Left renal cortex interstitium (tissue), 4 donors: Measurements from ENCODE around the gene NRBF2. TPM values are rescaled to one million over a fixed set of nuclear protein-coding genes. Genes with fewer than 3 reads are reported as not detected.
"Not testable (repeated sequence)": the region's sequence is repeated elsewhere in the genome, so short reads cannot be mapped to it uniquely, and the experiment has no call there.

Experiments used
- DNase-seq, 4 donors: peaks; one replicate each; pipeline ENCODE4 v3.0.0-alpha.2; 2013; ENCODE audit warnings: low read depth in 4 of 4, low spot score in 2 of 4, missing footprints in 1 of 4
- polyA plus RNA-seq, 4 donors: library from polyadenylated mRNA; unstranded; fragments of 120-200 nt; gene quantifications; one replicate each; pipeline ENCODE4 v1.2.1, GENCODE V29; 2013; ENCODE audit not compliant: insufficient read length in 4 of 4

The NRBF2 gene
- 10 to 100 TPM; 22.3 to 26.7 (median 24.4) TPM for polyA plus RNA-seq

- DNase-seq, result peak; percentile 85 to 96 (median 94)
Measured at GRCh38 chr10:63133056-63133820, at the start of gene NRBF2. TSS of gene NRBF2 (plus strand) at chr10:63133328. CDS start at chr10:63133471, 143 bp downstream.

- DNase-seq, result not testable (repeated sequence)
Measured at GRCh38 chr10:63083406-63083805, 49.7 kb upstream of the NRBF2 start.

- peak; percentile 30 to 61 (median 36) for DNase-seq
Measured at GRCh38 chr10:63083904-63084689, 49.0 kb upstream of the NRBF2 start.

- no peak for DNase-seq
Measured at GRCh38 chr10:63084690-63085382, 48.3 kb upstream of the NRBF2 start.

GRCh38 chr10:63093227-63093626 is 39.9 kb upstream of the NRBF2 start:
- DNase-seq, result no peak

GRCh38 chr10:63094405-63094804 is 38.7 kb upstream of the NRBF2 start:
- DNase-seq, result no peak

GRCh38 chr10:63094881-63095280 is 38.2 kb upstream of the NRBF2 start:
- no peak for DNase-seq

GRCh38 chr10:63099734-63100133 is 33.4 kb upstream of the NRBF2 start:
- no peak for DNase-seq

GRCh38 chr10:63101091-63101490 is 32.0 kb upstream of the NRBF2 start:
- DNase-seq, result not testable (repeated sequence)

- not testable (repeated sequence) for DNase-seq
Measured at GRCh38 chr10:63102279-63102883, 30.7 kb upstream of the NRBF2 start.

GRCh38 chr10:63103178-63103577 is 29.9 kb upstream of the NRBF2 start:
- not testable (repeated sequence) for DNase-seq

- no peak for DNase-seq
Measured at GRCh38 chr10:63103971-63104409, 29.1 kb upstream of the NRBF2 start.

- no peak for DNase-seq
Measured at GRCh38 chr10:63105225-63106110, 27.7 kb upstream of the NRBF2 start.

- DNase-seq, result no peak
Measured at GRCh38 chr10:63106111-63106755, 26.9 kb upstream of the NRBF2 start.

- DNase-seq, result no peak
Measured at GRCh38 chr10:63107943-63108437, 25.1 kb upstream of the NRBF2 start.

GRCh38 chr10:63110940-63111339 is 22.2 kb upstream of the NRBF2 start:
- DNase-seq, result no peak

GRCh38 chr10:63114031-63114814 is 18.9 kb upstream of the NRBF2 start:
- no peak for DNase-seq

GRCh38 chr10:63115732-63116383 is 17.3 kb upstream of the NRBF2 start:
- peak in 1 of 4 donors; percentile 11 for DNase-seq
